Upper lobe of left lung (tissue), 4 donors: Measurements from ENCODE around the gene RBBP8NL.

Experiments used
- POLR2A ChIP-seq, 4 donors: fragments of 450-650 bp; IDR thresholded peaks; one replicate each; pipeline ENCODE4 v1.5.1; 2016 to 2017; ENCODE audit warnings: antibody characterized with exemption in 4 of 4, mild to moderate bottlenecking in 2 of 4
- POLR2AphosphoS5 ChIP-seq, 2 donors: sonication (generic); formaldehyde crosslinking; IDR thresholded peaks; one replicate each; pipeline ENCODE4 v1.5.1; 2017; ENCODE audit warnings: antibody characterized with exemption in 2 of 2
- TF ChIP-seq, protein P1 (sequence below), 6 experiments: fragments of 450-650 bp in 4 of 6; fragments of 200-600 bp in 2 of 6; sonication (generic) in 2 of 6; IDR thresholded peaks; one replicate each; pipeline ENCODE4 v1.5.1; 2016 to 2019; ENCODE audit warnings: antibody characterized with exemption in 6 of 6

DNA sequence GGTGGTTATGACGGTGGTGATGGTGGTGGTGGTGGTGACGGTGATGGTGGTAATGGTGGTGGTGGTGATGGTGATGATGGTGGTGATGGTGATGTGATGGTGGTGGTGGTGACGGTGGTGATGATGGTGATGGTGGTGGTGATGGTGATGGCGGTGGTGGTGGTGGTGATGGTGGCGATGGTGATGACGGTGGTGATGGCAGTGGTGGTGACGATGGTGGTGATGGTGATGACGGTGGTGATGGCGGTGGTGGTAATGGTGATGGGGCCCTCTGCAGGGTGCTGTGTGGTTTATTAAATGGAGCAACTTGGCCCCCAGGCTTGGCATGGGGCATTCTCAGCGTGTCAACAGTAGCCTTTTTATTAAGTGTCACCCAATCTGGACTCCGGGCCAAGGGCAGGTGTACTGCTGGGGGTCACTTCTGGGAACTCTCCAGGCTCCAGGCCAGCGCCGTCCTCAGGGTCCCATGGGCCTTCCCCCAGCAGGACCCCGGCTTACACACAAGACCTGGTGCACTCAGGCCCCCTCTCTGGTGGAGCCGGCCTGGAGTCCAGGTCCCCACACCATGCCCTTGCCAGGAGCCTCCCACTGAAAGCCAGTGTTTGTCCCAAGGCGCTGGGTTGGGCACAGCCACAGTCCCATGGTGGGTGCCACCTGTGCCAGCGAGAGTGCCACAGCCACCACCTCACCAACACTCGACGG, 29.1 kb downstream of the RBBP8NL start:
- TF ChIP-seq POLR2A (IDR thresholded peaks at IDR 0.05), result no peak
- TF ChIP-seq POLR2AphosphoS5 (IDR thresholded peaks at IDR 0.05), result no peak
- TF ChIP-seq, protein P1, sequence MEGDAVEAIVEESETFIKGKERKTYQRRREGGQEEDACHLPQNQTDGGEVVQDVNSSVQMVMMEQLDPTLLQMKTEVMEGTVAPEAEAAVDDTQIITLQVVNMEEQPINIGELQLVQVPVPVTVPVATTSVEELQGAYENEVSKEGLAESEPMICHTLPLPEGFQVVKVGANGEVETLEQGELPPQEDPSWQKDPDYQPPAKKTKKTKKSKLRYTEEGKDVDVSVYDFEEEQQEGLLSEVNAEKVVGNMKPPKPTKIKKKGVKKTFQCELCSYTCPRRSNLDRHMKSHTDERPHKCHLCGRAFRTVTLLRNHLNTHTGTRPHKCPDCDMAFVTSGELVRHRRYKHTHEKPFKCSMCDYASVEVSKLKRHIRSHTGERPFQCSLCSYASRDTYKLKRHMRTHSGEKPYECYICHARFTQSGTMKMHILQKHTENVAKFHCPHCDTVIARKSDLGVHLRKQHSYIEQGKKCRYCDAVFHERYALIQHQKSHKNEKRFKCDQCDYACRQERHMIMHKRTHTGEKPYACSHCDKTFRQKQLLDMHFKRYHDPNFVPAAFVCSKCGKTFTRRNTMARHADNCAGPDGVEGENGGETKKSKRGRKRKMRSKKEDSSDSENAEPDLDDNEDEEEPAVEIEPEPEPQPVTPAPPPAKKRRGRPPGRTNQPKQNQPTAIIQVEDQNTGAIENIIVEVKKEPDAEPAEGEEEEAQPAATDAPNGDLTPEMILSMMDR (IDR thresholded peaks at IDR 0.05), result no peak
